22Rv1 (cell line): ENCODE measurements around the gene CBFA2T2.

Source experiments
- CTCF ChIP-seq: fragments of 450-650 bp; IDR thresholded peaks from 2 replicates; pipeline ENCODE4 v1.5.1; 2017; ENCODE audit warnings: mild to moderate bottlenecking
- ZFX ChIP-seq: fragments of 450-650 bp; IDR thresholded peaks from 2 replicates; pipeline ENCODE4 v1.6.1; 2017; ENCODE audit warnings: antibody characterized with exemption, borderline replicate concordance

- TF ChIP-seq CTCF (no peak), ZFX (no peak)
Measured at GRCh38 chr20:33481431-33481941, 8.4 kb upstream of the CBFA2T2 start.
